HG03064 (cell line): ENCODE results near the gene SLC6A13.
"Not testable (repeated sequence)": the region's sequence is repeated elsewhere in the genome, so short reads cannot be mapped to it uniquely, and the experiment has no call there.

Experiments used
- ATAC-seq: cut with Tn5 transposase; IDR thresholded peaks from one replicate; pipeline ENCODE4 v1.9.1; 2021; ENCODE audit warnings: low read depth; ENCODE audit not compliant: unreplicated experiment

The SLC6A13 gene

DNA sequence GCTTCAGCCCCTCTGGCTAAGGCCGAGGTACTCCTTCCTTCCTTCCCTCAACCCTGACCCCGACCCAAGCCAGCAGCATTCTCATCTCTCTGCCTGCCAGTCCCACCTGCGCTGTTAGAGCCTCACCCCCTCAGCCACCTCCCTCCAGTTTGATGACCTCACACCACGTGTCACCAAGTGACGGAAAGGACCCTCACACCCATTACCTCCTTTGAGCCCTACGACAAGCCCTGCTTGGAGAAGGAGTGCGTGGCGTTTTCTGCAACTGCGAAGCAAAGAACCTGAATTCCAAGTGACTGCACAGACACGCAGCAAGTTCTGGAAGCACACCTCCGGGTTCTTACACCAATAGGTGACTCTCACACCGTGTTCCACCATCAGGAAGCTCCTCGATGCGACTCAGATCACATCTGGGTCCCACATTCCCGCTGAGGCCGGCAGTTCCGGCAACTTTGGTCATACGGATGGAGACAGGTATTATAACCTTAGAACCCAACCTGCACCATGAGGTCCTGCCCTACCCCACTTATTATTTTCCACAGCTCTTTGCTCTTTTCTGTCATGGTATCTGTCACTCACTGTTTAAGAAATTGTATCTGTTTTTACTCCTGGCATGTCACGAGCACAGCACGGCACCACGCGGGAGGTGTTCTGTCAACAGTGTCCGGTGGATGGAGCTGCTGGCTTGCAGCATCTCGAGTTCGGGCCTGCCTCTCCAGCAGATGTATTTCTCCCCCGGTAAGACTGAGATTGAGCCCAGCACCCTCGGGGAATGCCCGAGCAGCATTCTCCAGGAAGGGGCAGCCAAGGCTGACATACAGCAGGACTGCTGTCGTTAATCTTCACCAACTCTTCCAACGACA is 43.7 kb downstream of the SLC6A13 start:
- ATAC-seq = no peak

DNA sequence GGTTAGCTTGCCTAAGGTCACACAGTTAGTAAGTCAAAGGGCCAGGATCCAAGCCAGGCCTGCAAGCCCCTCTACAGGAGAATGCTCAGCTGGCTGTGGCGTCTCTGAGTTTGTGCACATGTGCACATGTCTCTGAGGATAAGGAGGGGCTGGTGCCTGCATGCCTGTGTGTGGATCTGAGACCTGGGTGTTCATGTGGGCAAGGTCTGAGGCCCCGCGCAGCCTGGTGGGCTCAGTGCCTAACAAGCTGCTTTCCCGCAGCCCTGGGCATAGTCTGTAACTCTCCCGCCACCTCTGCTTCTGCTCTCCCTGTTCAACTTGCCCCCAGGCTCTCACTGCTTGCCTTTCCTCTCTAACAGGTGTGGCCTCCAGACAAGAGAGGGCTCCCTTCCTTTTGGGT is 44.4 kb downstream of the SLC6A13 start:
- no peak for ATAC-seq

GRCh38 chr12:217029-217428 is 45.6 kb downstream of the SLC6A13 start:
- ATAC-seq = not testable (repeated sequence)

- no peak for ATAC-seq
These were observed 47.5 kb downstream of the SLC6A13 start for GRCh38 chr12:215116-215515.

GRCh38 chr12:214003-214741 is 48.5 kb downstream of the SLC6A13 start, which contains the start of gene SLC6A12:
Gene SLC6A12 (minus strand): TSS chr12:214157. CDS start chr12:209986, 4,171 bp downstream.
- ATAC-seq = no peak

DNA sequence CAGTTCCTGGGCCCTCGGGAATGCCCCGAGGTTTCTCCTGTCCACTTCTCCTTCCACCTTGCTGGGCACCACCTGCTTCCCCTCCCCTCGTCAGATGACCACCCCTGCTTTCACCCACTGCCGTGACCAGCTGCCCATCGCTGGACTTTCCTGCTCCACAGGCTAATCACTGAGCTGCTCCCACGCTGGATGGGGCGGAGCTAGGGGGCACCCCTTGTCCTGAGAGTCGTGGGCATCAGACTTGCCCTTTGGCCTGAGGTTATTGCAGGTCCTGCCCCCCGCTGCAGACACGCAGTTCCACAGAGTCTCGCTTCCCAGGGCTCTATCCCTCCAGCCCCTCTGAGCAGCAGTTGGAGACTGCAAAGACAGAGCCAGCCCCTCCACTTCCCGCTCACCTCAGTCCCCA is 49.1 kb downstream of the SLC6A13 start:
- ATAC-seq = no peak

GRCh38 chr12:212715-213526 is 49.7 kb downstream of the SLC6A13 start:
- no peak for ATAC-seq

GRCh38 chr12:212415-212714 is 50.3 kb downstream of the SLC6A13 start:
- ATAC-seq = no peak

- no peak for ATAC-seq
These were observed 50.8 kb downstream of the SLC6A13 start for GRCh38 chr12:211639-212414.

GRCh38 chr12:211142-211465 is 51.5 kb downstream of the SLC6A13 start:
- no peak for ATAC-seq

- ATAC-seq = no peak
These were observed 52.1 kb downstream of the SLC6A13 start for GRCh38 chr12:210277-211141.

GRCh38 chr12:209851-210250 is 52.8 kb downstream of the SLC6A13 start:
- no peak for ATAC-seq

DNA sequence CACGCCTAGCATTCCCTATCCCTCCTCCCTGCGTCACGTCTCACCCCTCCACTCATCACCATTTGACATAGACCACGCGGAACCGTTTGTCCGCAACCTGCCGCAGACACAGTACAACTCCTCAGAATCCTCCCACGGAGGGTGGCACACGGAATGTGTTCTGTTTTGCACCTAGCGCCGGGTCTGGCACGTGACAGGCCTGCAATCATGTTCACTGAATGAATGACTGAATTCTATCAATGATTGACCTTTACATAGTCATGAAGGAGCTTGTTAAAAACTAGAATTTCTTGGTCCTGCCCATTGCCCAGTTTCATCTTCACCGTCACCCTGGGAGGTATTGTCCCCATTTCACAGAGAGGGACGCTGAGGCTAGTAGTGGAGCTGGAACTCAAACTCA is 53.4 kb downstream of the SLC6A13 start:
- ATAC-seq = no peak

DNA sequence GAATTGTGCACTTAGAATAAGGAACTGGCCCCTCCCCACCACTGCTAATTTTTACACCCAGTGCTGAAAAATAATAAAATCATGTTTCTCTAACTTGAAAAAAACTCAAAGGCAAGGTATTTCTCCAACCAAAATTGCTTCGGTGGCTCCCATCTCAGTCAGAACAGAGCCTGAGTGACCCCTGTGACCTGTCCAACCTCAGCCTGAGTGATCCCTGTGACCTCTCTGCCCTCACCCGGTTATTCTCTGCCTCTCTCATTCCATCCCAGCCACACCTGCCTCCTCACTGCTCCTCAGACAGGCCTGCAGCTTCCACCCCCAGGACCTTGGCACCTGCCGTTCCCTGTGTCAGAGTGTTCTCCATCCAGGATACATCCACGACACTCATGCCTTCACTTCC is 53.8 kb downstream of the SLC6A13 start:
- no peak for ATAC-seq

GRCh38 chr12:207804-208203 is 54.8 kb downstream of the SLC6A13 start:
- no peak for ATAC-seq

- no peak for ATAC-seq
These were observed 55.7 kb downstream of the SLC6A13 start for GRCh38 chr12:206746-207440.

GRCh38 chr12:205026-205425 is 57.6 kb downstream of the SLC6A13 start:
- no peak for ATAC-seq

DNA sequence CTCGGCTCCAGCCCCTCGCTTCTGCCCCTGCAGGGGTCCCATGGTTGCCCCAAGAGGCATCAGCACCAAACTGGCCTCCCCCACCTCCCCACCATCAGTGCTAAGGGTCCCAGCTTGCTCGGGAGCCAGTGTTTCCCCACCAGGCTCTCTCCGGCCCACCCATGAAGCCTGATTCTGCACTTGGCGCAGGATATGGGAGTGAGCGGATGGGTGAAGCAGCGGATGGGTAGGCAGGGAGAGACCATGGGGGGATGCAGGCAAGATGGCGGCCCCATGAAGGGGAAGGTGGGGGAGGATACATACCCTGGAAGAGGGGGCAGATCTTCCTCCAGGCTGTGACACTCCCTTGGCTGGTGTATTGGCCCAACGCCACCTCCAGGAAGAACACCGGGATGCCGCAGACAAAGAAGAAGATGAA is 58.4 kb downstream of the SLC6A13 start:
- ATAC-seq = no peak
